GM10248 (cell line): ENCODE data around the gene PAPSS2.

Source experiments
- CTCF ChIA-PET: fragments of 300-600 bp; sonication (Branson Sonifier 250); formaldehyde crosslinking; extraction: SDS; loops from one replicate; lab custom pipeline; 2021; ENCODE audit warnings: antibody characterized with exemption; lab: Yijun Ruan, JAX
- POLR2A ChIA-PET: fragments of 350-650 bp; sonication (Branson Sonifier 250); formaldehyde crosslinking; extraction: SDS; loops from one replicate; lab custom pipeline; 2020; ENCODE audit warnings: antibody characterized with exemption; lab: Yijun Ruan, JAX
- DNase-seq: peaks from one replicate; pipeline ENCODE4 v3.0.0; 2012; ENCODE audit errors: extremely low spot score
- TF ChIP-seq, protein P1 (sequence below): IDR thresholded peaks from 2 replicates; pipeline ENCODE4 v1.5.1; 2012; ENCODE audit warnings: mild to moderate bottlenecking, low read depth; ENCODE audit errors: extremely low read depth, missing control alignments, control extremely low read depth

PAPSS2 gene

DNA sequence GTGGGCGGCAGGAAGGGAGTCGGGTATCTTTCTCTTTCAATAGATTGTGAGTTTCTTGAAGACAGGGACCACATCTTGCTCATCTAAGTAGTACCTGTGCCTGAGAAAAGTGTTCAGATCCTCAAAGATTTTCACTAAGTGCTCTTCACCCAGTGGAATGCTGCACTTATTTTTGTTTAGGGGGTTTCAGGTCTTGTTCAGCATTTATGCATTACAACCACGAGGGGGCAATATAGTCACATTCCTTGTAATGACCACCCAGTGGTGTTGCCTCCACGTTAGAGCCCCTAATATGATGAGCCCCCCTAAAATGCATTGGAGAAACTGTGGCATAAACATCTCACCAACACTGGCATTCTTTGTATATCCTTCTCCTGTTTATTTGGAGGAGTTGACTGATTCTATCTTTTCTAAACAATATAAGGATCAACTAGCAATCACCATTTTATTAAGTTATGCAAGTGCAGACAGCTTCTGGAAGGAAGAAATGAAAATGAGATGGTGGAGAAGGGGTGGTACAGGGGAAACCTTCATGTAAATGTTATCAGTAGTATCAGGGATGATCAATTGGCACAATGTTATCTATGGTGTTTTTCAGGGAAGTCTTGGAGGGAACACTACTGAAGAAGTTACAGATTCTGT, 3.1 kb upstream of the PAPSS2 start:
- CTCF ChIA-PET = interaction anchor here (0.7 to 2.2 kb wide), 8 partner anchors 10 to 159 kb away, joined by 3 to 6 read pairs (median 3); no protein-coding TSS in a partner anchor
- peak; percentile 63 for DNase-seq
- POLR2A ChIA-PET = no interaction called here
- TF ChIP-seq, protein P1, sequence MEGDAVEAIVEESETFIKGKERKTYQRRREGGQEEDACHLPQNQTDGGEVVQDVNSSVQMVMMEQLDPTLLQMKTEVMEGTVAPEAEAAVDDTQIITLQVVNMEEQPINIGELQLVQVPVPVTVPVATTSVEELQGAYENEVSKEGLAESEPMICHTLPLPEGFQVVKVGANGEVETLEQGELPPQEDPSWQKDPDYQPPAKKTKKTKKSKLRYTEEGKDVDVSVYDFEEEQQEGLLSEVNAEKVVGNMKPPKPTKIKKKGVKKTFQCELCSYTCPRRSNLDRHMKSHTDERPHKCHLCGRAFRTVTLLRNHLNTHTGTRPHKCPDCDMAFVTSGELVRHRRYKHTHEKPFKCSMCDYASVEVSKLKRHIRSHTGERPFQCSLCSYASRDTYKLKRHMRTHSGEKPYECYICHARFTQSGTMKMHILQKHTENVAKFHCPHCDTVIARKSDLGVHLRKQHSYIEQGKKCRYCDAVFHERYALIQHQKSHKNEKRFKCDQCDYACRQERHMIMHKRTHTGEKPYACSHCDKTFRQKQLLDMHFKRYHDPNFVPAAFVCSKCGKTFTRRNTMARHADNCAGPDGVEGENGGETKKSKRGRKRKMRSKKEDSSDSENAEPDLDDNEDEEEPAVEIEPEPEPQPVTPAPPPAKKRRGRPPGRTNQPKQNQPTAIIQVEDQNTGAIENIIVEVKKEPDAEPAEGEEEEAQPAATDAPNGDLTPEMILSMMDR = peak; percentile 63

DNA sequence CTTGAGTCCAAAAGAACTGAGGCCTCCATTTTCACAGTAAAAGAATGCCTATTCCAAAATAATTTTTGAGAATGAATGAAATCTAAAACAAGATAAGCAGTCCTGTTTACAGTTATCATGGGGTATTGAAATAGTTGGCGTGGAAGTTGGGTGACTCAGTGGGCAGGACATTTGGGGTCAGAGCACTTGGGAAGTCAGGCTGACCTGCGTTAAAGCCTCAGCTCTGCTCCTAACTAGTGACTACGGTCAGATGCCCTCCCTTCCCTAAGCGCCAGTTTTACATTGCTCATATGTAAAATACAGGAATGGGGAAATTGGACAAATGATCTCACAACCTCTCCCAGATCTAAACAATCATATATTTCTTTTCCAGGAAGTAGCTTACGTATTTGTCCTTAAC, 2.3 kb upstream of the PAPSS2 start:
- DNase-seq = no peak
- POLR2A ChIA-PET = no interaction called here
- CTCF ChIA-PET = interaction anchor here (0.7 to 2.2 kb wide), 13 partner anchors 9 to 158 kb away, joined by 3 to 6 read pairs (median 3); no protein-coding TSS in a partner anchor
- TF ChIP-seq, protein P1 = no peak

GRCh38 chr10:87658321-87658795, 1.3 kb upstream of the PAPSS2 start:
- ChIA-PET CTCF (interaction anchor here (1.3 to 2.2 kb wide), 4 partner anchors 8 to 127 kb away, joined by 3 to 6 read pairs (median 4); no protein-coding TSS in a partner anchor), POLR2A (no interaction called here)
- no peak for DNase-seq
- TF ChIP-seq, protein P1 = no peak

DNA sequence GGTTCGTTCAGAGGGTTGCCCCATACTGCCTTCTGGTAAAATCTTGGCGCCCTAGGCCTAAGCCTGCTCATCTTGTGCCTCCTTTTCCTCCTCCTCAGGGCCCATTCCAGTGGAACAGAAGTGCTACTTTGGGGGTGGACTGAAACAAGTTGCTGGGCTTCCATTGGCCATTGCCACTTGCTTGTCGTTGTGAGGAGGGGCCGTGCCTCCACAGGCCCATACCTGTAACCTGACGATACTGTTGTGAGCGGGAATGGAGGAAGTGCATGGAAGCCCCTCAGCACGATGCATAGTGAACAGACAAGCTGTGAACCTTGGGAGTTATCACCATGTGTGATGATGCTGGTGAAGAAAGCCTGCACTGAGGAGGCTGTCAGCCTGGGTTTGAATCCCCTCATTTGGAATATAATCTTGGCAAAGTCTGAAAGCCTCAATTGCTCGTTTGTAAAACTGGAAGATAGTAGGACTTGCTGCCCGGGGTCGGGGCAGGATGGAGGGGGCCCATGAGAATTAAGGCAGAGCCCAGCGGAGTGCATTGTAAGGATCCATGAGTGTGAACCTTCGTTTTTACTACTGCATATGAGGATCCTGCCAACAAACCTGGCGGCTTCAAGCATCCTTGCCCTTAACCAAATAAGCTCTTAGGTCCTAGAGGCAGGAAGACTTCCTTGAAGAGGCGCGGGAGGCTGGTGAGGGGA, 671 bp upstream of the PAPSS2 start:
- TF ChIP-seq, protein P1 = no peak
- DNase-seq = no peak
- ChIA-PET POLR2A (no interaction called here), CTCF (interaction anchor here (1.6 to 2.2 kb wide), 2 partner anchors 9 to 127 kb away, joined by 4 to 6 read pairs; no protein-coding TSS in a partner anchor)

DNA sequence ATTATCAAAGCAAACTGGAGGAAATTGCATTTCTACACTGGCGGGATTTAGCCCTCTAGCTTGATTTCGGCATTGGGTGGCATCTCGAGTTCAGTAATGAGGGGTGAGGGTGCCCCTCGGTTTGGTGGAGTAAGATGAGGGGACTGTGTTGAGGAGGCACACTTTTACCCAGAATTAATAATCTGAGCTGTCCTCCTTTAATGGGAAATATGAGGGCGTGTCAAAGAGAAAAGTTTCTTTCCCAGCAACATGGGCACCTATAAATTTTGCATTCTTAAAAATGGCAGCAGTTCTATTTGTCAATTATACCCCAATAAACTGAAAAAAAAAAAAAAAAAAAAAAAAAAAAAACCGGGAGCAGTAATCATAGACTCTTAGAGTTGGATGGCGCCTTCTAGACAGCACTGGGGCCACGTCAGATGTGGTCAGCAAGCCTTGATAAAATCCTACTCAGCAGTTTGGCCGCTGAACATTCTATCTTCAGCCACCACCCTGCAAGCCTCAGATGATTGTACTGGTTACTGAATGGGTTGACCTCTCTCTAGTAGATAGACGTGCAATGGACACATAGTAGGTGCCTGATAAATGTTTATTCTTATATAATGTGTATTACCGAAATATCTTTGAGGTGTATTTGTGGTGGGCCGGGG, 931 bp downstream of the PAPSS2 start:
- ChIA-PET POLR2A (no interaction called here), CTCF (interaction anchor here (1.3 to 1.6 kb wide), 2 partner anchors 14 to 74 kb away, joined by 3 to 4 read pairs; no protein-coding TSS in a partner anchor)
- no peak for DNase-seq
- TF ChIP-seq, protein P1 = no peak
